ENCODE results near the gene SDF4. TPM values are rescaled to one million over a fixed set of nuclear protein-coding genes. Genes with fewer than 3 reads are reported as not detected.
A peak's percentile ranks its signal among the peaks of the same experiment; 100 is the strongest.

The SDF4 gene
- total and polyA plus RNA-seq, 11 donors: 102 to 212 (median 120) TPM

- H3K27me3 ChIP-seq: peaks cover 29 to 91% (median 68%) of the 10 kb centered on the region in 9 donors
- H3K4me1 ChIP-seq: peaks cover 0 to 9% (median 0%) of the 10 kb centered on the region in 12 donors
- H3K4me3 ChIP-seq: no peak overlapping the region
- intact Hi-C loops (cut with DNase I): no loop called here
- ATAC-seq (no peak), DNase-seq (peak in 2 of 5 donors; percentile 17 to 40)
- no peak for TF ChIP-seq POLR2A (IDR thresholded peaks at IDR 0.05)
- no peak for TF ChIP-seq CTCF (IDR thresholded peaks at IDR 0.05)
- no peaks in the 10 kb centered on the region for H3K9me3 ChIP-seq
- H3K27ac ChIP-seq: no peak overlapping the region
- H3K36me3 ChIP-seq: no peaks in the 10 kb centered on the region
- 70 to 79% (median 76%) methylated on average over 6 to 12 of the region's 12 CpGs for WGBS, 4 donors
These were observed 60.6 kb downstream of the SDF4 start for GRCh38 chr1:1171161-1171545.

GRCh38 chr1:1170215-1171091 lies 61.3 kb downstream of the SDF4 start:
- ATAC-seq: no peak
- H3K36me3 ChIP-seq: no peaks in the 10 kb centered on the region
- no peaks in the 10 kb centered on the region for H3K9me3 ChIP-seq
- no peak overlapping the region for H3K27ac ChIP-seq
- intact Hi-C loops (cut with DNase I): no loop called here
- peaks cover 0 to 9% (median 0%) of the 10 kb centered on the region in 12 donors for H3K4me1 ChIP-seq
- H3K4me3 ChIP-seq: no peak overlapping the region
- DNase-seq: peak in 3 of 5 donors; percentile 4 to 58 (median 21)
- TF ChIP-seq CTCF (IDR thresholded peaks at IDR 0.05): no peak
- no peak for TF ChIP-seq POLR2A (IDR thresholded peaks at IDR 0.05)
- 35 to 58% (median 54%) methylated on average over 12 to 26 of the region's 26 CpGs for WGBS, 4 donors
- H3K27me3 ChIP-seq: peaks cover 29 to 92% (median 67%) of the 10 kb centered on the region in 9 donors

- TF ChIP-seq CTCF (IDR thresholded peaks at IDR 0.05) (no peak), POLR2A (IDR thresholded peaks at IDR 0.05) (no peak)
- WGBS, 4 donors: 57 to 66% (median 61%) methylated on average over 14 to 32 of the region's 32 CpGs
- Histone ChIP-seq H3K36me3 (no peaks in the 10 kb centered on the region), H3K4me3 (no peak overlapping the region), H3K9me3 (no peaks in the 10 kb centered on the region), H3K27me3 (peaks cover 29 to 95% (median 69%) of the 10 kb centered on the region in 9 donors), H3K4me1 (peaks cover 0 to 9% (median 0%) of the 10 kb centered on the region in 12 donors), H3K27ac (no peak overlapping the region)
- ATAC-seq: no peak
- DNase-seq: peak in 3 of 5 donors; percentile 9 to 55 (median 20)
- intact Hi-C loops (cut with DNase I): loop anchor here in 1 of 10 donors (5.0 kb wide), 1 partner anchor 37 kb away; no protein-coding TSS in a partner anchor
These were observed 62.2 kb downstream of the SDF4 start for GRCh38 chr1:1169429-1170214.

Measured in heart left ventricle (tissue), 16 donors.